Right renal cortex interstitium (tissue), 3 donors: ENCODE data around the gene LRMDA. TPM values are rescaled to one million over a fixed set of nuclear protein-coding genes. Genes with fewer than 3 reads are reported as not detected.

ENCODE experiments used
- DNase-seq, 3 donors: peaks; one replicate each; pipeline ENCODE4 v3.0.0-alpha.2; 2013; ENCODE audit warnings: low read depth in 3 of 3, low spot score in 2 of 3
- polyA plus RNA-seq, 3 donors: library from polyadenylated mRNA; unstranded; fragments of 120-200 nt; gene quantifications; one replicate each; pipeline ENCODE4 v1.2.1, GENCODE V29; 2013; ENCODE audit not compliant: insufficient read length in 3 of 3

LRMDA gene
- polyA plus RNA-seq, 3 donors, result 20.9 to 21.7 (median 21.2) TPM

GRCh38 chr10:75959209-75959608 lies 527.8 kb downstream of the LRMDA start:
- DNase-seq, result no peak

- no peak for DNase-seq
Observed at GRCh38 chr10:75959912-75960311, 528.5 kb downstream of the LRMDA start.

DNA sequence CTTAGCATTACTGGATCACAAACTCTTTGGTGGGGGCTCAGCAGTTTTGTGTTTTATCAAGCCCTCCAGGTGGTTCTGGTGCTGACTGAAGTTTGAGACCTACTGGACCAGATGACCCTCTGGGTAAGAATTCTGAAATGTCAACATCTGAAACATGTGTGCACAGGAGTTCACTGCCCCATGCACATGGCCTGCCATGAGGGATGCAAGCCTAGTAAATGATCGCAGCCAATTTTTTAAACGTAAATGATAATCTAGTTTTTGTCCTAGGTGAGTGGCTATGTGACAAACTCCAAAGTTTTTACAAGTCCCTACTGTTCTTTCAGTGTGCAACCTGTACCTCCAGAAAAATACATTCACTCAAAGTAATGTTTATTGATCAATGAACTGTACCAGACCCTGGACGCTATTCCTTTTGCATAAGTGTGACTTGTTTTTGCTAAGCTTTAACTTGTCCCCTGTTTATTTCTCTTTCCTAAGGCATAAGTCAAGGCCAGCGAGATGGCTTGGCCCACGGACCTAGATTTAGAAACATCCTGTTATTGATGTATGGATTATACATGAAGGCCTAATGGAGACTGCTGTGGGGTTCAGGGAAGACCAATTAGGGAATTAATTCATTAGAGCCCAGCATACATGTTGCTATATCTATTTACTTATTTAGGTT lies 531.1 kb downstream of the LRMDA start:
- DNase-seq, result no peak

GRCh38 chr10:75967491-75967890 lies 536.1 kb downstream of the LRMDA start:
- no peak for DNase-seq

DNA sequence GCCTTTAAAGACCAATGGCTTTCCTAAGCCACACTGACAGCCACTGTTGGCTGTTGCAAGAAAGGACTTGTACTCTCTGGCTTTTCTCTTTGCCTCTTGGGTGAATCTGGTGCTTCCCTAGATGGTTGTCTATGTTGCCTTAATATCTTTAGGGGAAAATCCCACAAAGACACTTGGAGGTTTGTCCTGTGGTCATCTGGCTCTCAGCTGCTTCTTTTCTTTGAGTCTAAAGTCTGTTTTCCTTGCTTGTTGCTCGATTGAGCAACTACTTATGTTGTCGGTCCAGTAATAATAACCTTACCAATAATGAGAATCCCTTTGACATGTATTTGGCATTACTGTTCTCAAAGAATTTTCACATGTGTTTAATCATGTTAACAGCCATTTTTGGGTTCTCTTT lies 537.6 kb downstream of the LRMDA start:
- no peak for DNase-seq

- DNase-seq, result peak; percentile 56 to 65 (median 61)
Observed at GRCh38 chr10:75971402-75972211, 540.2 kb downstream of the LRMDA start.

GRCh38 chr10:75972491-75973276 lies 541.3 kb downstream of the LRMDA start:
- no peak for DNase-seq

GRCh38 chr10:75974080-75974479 lies 542.7 kb downstream of the LRMDA start:
- DNase-seq, result no peak

GRCh38 chr10:75976681-75977080 lies 545.3 kb downstream of the LRMDA start:
- no peak for DNase-seq

- no peak for DNase-seq
Observed at GRCh38 chr10:75977139-75977538, 545.7 kb downstream of the LRMDA start.

DNA sequence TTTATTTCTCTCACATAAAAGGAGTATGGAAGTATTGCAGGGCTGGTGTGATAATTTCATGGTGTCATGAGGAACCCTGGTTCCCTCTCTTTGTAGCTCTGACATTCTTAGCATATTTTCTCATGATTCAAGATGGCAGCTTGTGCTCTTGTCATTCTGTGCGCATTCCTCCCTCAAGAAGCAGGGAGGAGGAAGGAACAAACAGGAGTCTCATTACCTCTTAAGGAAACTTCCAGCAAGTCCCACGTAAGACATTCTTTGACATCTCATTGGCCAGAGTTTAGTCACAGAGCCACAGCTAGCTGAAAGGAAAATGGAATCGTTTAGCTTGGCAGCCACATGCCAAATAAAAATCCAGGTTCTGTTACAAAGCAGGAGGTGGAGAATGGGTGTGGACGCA lies 546.8 kb downstream of the LRMDA start:
- no peak for DNase-seq

DNA sequence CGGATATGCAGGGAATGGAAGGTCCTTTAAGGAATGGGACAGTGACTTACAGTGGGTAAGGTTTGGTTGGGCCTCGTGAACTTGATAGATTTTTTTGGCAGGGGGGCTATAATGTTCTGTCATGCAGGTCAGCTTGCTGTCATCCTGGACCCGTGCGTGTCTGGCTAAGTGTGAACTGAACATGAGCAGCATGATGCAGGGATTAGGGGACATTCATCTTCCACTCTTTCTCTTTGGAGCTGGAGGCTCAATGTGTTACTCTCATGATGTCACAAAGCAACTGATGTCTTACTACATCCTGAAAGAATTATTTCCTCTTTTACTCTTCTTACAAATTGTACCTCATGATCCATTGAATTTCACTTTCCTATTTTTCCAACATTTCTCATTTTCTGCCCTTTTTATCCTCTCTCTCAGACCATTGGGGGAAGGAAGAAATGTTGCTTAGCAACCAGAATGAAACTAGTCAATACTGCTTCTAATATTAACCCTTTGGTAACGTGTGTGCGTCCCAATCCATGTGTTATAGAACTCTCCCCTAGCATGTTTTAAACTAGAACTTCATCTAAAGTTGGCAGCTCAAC lies 549.1 kb downstream of the LRMDA start:
- DNase-seq, result no peak

DNA sequence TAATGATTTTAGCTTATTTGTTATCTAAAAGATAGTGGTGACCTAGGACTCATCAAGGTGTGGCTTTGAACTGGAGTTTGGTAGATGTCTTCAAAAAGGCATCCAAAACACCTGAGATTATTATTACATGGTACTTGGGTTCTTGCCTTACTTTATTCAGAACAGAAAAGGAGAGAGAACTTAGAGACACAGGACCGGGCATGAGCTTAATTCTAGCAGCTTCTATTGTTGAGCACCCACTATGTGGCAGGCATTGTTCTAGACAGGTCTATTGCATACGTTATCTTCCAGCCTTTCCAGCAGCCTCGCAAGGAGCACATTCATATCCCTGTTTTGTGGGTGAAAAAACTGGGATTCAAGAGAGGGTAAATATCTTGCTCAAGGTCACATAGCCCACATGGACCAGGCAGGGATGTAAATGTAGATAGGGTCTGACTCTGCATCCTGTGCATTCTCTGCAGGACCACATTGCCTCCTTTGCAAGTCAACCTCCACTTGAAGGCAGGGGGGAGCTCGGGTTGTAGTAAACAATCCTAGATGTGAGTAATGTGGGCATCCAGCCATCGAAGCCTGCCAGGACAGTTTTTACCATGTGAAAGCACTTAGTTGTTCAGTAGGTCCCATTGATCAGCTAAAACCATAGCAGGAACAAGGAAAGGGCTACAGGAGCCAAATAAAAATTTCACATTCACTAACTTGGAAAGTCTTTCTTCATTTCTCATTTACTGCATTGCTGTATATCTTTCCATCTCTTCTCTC lies 551.4 kb downstream of the LRMDA start:
- DNase-seq, result no peak

DNA sequence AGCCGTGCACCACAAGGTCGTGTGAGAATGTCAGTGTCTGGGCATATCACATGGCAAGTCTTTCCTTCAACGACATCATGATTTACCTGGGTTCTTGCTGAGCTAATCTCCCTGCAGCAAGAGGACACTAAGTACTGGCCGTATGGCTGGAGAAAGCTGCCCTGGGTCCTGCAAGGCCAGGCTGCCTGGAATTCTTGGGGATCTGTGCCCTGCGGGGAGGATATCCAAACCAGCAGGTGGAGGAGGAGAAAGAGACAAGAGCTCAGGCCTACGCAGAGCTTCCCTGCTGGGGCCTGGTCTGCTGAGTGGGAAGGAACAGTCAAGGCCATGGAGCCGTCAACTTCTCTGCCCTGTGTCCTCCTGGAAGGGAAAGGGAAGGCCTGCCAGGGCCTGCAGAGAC lies 552.6 kb downstream of the LRMDA start:
- no peak for DNase-seq

- DNase-seq, result no peak
Observed at GRCh38 chr10:75987616-75988015, 556.2 kb downstream of the LRMDA start.

GRCh38 chr10:75994357-75995040 lies 563.1 kb downstream of the LRMDA start:
- no peak for DNase-seq

DNA sequence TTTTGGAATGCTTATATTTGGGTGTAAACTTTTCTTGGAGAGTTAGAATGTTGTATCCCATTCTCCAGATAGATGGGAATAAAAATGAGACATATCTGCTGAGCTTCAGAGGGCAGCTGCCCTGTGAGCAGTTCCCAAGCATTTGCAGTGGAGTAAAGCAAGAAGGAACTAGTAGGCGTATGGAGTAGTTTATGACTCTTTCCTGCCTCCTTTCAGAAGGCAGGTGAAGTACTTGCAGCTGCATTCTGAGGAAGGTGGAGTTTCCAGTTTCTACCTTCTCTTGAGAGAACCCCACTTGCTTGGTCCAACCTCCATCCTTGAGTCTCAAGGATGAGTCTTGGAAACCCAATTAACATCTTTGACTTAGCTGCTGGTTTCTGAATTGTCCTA lies 563.6 kb downstream of the LRMDA start:
- no peak for DNase-seq

GRCh38 chr10:75995720-75996119 lies 564.3 kb downstream of the LRMDA start:
- DNase-seq, result no peak

DNA sequence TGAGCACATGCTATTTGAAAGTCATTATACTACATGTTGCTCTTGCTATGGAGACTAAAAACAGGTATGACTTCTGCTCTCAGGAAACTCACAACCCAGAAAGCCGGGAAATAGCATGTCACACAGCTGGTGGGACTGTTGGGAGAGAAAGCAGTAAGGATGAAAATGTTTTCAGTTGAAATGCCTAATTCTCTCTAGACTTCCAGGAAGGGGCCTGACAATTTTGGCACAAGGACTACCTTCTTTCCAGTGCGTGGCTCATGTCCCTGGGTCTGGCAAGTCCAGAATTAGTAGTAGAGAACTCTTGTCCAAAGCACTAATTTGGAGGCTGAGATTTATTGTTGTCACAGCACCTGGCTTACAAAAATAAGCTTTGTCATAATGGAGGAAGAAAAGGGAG lies 567.6 kb downstream of the LRMDA start:
- no peak for DNase-seq
